GM18520 (cell line): ENCODE data around the gene BCKDHB.

Experiments used
- ATAC-seq: cut with Tn5 transposase; IDR thresholded peaks from one replicate; pipeline ENCODE4 v1.9.1; 2021; ENCODE audit not compliant: unreplicated experiment

The BCKDHB gene

GRCh38 chr6:80328652-80329051 lies 222.2 kb downstream of the BCKDHB start:
- no peak for ATAC-seq

- no peak for ATAC-seq
Observed at GRCh38 chr6:80329496-80329895, 223.0 kb downstream of the BCKDHB start.

- ATAC-seq = no peak
Observed at GRCh38 chr6:80330961-80331360, 224.5 kb downstream of the BCKDHB start.

DNA sequence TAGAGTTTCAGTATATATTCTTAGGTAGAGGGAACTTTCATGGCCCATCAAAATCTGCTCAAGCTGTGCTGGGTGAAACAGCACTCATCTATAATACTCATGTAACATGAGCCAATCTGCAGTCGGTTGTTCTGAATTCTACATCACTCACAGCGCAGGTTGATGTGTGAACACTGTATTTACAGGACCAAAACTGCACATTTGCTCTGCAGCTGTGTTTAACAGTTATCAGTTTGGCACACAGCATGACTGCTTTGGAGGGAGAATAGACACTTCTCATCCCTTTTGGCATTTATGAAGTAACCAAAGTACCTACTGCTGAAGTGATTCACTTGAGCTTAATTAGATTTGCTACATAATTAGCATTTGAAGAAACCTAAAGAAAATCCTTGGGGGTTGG lies 225.1 kb downstream of the BCKDHB start:
- no peak for ATAC-seq

GRCh38 chr6:80331974-80332373 lies 225.5 kb downstream of the BCKDHB start:
- no peak for ATAC-seq

GRCh38 chr6:80333342-80333741 lies 226.9 kb downstream of the BCKDHB start:
- ATAC-seq = no peak

GRCh38 chr6:80335121-80335531 lies 228.7 kb downstream of the BCKDHB start:
- no peak for ATAC-seq

DNA sequence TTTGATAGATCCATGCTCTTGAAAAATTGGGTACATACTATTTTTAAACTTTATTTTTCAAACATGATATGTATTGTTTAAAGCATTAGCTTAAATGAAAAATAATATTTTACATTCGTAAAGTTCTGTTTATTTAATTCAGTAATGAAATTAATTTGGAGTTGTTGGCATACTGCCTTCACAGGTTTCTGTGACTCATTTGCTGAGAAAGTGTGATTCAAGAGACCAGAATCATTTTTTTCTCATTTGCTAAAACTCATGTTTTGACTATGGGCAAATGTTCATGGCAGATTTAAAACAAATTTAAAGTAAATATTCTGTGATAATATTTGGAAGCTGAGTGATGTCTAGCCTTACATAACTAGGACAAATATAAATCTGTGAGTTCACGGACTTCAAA lies 230.4 kb downstream of the BCKDHB start:
- ATAC-seq = no peak

- ATAC-seq = peak; percentile 76
Observed at GRCh38 chr6:80338201-80338836, 231.8 kb downstream of the BCKDHB start.

- no peak for ATAC-seq
Observed at GRCh38 chr6:80339421-80339820, 232.9 kb downstream of the BCKDHB start.

DNA sequence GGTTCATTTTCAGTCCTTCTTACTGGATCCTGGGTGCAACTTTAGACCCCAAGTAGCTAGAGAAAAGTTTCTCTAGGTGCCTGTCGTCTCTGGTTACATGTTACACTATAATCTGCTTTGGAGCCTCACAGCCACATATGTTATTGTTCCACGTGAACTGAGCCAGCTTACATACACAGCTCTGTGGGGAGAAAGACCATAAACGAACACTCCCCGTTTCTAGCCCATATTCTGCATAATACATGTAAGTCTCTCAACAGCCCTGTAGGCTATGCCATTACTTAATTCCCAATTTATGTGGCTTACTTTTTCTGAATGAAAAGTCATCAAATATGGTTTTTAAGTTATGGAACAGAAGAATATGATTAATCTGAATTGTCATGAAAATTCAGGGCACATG lies 233.8 kb downstream of the BCKDHB start:
- ATAC-seq = no peak

GRCh38 chr6:80340686-80341085 lies 234.2 kb downstream of the BCKDHB start:
- ATAC-seq = no peak

DNA sequence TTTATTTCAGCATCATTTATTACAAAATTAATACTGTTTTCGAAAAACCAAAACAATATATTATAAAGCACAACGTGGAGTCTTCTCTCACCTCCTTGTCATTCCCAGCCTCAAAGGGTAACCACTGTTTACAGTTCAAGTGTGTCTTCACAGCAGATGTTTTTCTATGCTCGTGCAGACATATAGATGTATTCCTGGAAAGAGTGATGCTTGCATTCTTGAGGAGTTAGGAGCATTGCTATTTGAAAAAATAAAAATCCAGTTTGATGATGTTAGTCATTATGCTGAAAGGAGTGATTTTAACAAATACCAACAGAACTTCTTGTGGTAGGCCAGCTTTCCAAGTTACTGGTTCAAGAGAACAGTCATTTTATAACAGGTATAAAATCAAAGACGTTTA lies 234.9 kb downstream of the BCKDHB start:
- no peak for ATAC-seq

GRCh38 chr6:80343511-80343910 lies 237.0 kb downstream of the BCKDHB start:
- ATAC-seq = no peak

DNA sequence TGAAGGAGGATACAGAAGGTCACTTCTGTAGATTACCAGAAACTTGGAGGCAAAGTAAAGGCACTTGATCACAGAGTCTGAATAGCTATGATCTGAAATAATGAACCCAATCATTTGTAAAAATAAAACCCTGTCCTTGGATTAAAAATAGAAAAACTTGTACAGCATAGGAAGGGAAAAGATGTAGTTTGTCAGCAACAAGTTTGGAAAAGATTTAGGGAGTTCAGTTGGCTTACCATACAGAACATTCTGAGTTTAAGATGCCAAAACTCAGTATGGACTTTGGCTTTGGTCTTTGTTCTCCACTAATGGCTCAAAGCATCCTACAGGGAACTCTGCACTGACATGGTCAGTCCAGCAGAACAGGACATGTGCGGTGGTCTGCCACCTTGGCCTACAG lies 240.6 kb downstream of the BCKDHB start:
- ATAC-seq = no peak

- ATAC-seq = no peak
Observed at GRCh38 chr6:80348263-80348662, 241.8 kb downstream of the BCKDHB start.

- ATAC-seq = no peak
Observed at GRCh38 chr6:80356000-80356399, 249.5 kb downstream of the BCKDHB start.

- no peak for ATAC-seq
Observed at GRCh38 chr6:80356545-80356944, 250.1 kb downstream of the BCKDHB start.

GRCh38 chr6:80357081-80357480 lies 250.6 kb downstream of the BCKDHB start:
- no peak for ATAC-seq

GRCh38 chr6:80357674-80358073 lies 251.2 kb downstream of the BCKDHB start:
- ATAC-seq = no peak

DNA sequence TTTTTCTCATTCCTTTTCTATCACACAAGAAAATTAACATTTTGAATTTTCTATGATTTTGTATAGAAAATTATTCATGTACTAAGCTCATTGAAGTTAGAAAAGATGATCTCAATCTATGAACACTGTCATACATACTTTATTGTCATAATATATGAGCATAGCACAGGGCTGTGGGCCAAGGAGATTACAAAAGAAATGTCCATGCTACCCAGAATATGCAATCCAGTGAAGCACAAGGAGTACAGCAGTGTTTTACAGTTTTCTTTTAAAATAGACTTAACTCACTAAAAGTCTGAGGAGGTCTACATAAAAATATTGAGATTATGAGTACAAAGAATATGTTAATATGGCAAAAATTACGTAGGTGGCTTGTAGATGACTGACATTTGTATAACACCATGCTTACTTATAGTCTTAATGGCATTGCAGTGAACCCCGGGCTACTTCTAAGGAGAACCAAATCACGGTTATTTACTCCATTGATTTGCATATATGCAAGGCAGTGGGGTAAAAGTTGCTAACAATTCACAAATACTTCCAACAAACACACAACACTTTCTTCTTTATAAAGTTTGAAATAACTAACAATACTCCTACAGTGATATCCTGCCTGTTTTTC lies 257.1 kb downstream of the BCKDHB start:
- ATAC-seq = no peak

- no peak for ATAC-seq
Observed at GRCh38 chr6:80364149-80364548, 257.7 kb downstream of the BCKDHB start.

DNA sequence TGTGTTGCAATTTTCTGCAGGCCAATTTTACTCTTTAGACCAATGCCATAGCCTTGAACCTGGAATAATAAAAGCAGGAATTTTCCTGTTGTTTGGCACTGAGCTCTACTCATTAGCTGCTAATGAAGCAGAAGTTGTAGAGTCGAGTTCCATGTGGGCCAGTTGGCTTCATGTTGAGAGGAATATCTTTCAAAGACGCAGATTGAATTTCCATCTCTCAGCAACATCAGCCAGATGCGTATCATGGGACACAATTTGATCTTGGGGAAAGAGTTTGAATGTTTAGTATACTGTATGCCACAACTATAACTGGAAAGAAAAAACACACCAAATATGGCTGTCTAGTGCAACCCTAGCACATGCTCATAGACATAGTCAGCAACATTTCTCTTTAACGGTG lies 259.6 kb downstream of the BCKDHB start:
- no peak for ATAC-seq
